HG03135 (cell line): ENCODE results near the gene RAET1L.
"Not testable (repeated sequence)": the region's sequence is repeated elsewhere in the genome, so short reads cannot be mapped to it uniquely, and the experiment has no call there.

Source experiments
- ATAC-seq: cut with Tn5 transposase; IDR thresholded peaks from one replicate; pipeline ENCODE4 v1.9.1; 2021; ENCODE audit warnings: mild to moderate bottlenecking, moderate library complexity; ENCODE audit not compliant: unreplicated experiment

RAET1L gene

GRCh38 chr6:150018846-150019580 lies 6.3 kb downstream of the RAET1L start:
- no peak for ATAC-seq

GRCh38 chr6:150017186-150017521 lies 8.2 kb downstream of the RAET1L start:
- ATAC-seq, result not testable (repeated sequence)

GRCh38 chr6:150016324-150017185 lies 8.8 kb downstream of the RAET1L start:
- ATAC-seq, result peak; percentile 56

GRCh38 chr6:150015281-150016001 lies 9.9 kb downstream of the RAET1L start:
- ATAC-seq, result not testable (repeated sequence)

GRCh38 chr6:150014623-150015280 lies 10.6 kb downstream of the RAET1L start:
- ATAC-seq, result not testable (repeated sequence)

- ATAC-seq, result not testable (repeated sequence)
These were observed 11.3 kb downstream of the RAET1L start for GRCh38 chr6:150013785-150014622.

GRCh38 chr6:150012846-150013784 lies 12.2 kb downstream of the RAET1L start:
- not testable (repeated sequence) for ATAC-seq

GRCh38 chr6:150008588-150008987 lies 16.7 kb downstream of the RAET1L start:
- no peak for ATAC-seq

- no peak for ATAC-seq
These were observed 18.3 kb downstream of the RAET1L start for GRCh38 chr6:150006961-150007464.

- no peak for ATAC-seq
These were observed 19.3 kb downstream of the RAET1L start for GRCh38 chr6:150005761-150006651.

GRCh38 chr6:150004783-150005717 lies 20.3 kb downstream of the RAET1L start:
- ATAC-seq, result no peak

GRCh38 chr6:150004101-150004782 lies 21.1 kb downstream of the RAET1L start:
- ATAC-seq, result no peak

GRCh38 chr6:150003599-150003998 lies 21.7 kb downstream of the RAET1L start:
- not testable (repeated sequence) for ATAC-seq

- ATAC-seq, result no peak
These were observed 22.6 kb downstream of the RAET1L start for GRCh38 chr6:150002710-150003109.

- ATAC-seq, result no peak
These were observed 23.9 kb downstream of the RAET1L start for GRCh38 chr6:150001295-150002008.
